DMS53 (cell line): ENCODE results near the gene TMOD4.
A peak's percentile ranks its signal among the peaks of the same experiment; 100 is the strongest.

Source experiments
- DNase-seq: peaks from one replicate; lab custom pipeline; 2025; lab: John Stamatoyannopoulos, UW

Gene TMOD4

GRCh38 chr1:151142411-151143056, 33.2 kb downstream of the TMOD4 start:
- DNase-seq = peak; percentile 13

DNA sequence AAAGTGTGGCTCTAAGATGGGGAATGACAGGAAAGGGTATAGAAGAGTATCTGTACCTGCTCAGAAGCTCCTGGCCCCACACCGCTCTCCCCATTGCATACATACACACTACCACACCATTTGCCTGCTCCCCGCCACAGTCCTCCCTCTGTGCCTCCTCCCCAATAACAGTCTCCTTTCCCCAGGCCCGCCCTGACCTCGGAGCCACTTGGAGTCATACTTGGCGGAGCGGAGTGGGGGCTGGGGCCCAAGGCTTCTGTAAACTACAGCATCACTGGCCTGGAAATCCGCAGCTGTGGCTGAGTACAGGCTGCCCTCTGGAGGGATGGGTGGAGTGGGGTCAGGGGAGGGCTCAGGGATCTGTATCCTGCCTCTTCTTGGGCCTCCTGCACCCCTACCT, 38.0 kb downstream of the TMOD4 start:
- no peak for DNase-seq

- no peak for DNase-seq
Observed at GRCh38 chr1:151135433-151136385, 40.1 kb downstream of the TMOD4 start.

- DNase-seq = no peak
Observed at GRCh38 chr1:151134991-151135390, 40.8 kb downstream of the TMOD4 start.

DNA sequence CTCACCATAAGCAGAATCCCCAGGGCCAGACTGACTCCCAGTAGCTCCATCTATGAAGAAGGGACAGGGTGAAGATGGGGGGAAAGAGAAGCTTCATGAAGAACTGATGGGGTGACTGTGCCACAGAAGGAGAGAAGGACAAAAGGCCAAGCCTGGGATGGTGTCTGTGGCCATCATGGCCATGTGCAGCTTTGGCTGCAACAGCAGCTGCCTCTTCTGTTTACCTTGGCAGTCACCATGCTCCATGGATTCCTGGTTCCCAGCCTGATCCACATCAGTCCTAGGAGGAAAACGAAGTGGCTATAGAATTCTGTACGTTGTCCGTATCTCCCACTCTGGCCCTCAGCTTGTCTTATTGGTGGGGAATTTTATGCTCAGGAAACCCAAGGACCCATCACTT, 41.4 kb downstream of the TMOD4 start:
- peak; percentile 59 for DNase-seq

DNA sequence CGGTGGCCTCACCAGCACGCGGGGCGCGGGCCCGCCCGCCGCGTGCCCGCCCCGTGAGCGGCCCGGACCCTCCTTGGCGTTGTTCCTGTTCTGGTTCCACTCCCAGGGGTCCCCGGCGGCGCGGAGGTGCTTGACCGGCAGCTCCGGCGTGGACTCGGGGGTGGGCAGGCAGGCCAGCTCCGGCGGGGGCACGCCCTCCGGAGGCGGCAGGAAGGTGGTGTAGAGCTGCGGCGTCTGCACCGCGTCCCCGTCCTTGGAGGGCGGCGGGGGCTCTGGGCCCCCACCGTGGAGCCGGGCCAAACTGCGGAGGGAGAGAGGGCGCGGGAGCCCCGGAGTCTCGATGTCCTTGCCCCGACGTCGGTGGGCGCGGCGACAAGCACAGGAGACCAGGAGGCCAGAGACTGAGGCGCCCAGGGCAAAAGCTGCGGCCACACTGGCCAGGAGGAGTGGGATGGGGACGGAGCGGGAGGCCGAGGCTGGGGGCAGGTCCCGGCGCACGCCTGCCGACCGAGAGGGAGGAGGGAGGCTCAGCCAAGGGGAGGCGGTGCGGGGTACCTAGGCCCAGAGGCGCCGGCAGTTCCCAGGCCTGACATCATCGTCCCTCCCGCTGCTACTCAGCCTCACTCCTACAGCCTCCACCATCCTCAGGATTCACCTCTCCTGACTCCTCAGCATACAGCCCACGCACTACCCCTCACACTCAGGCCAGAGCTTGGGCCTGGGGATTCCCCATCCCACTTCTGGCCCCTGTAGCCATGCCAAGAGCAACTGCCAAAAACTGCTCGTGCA, 42.6 kb downstream of the TMOD4 start:
- peak; percentile 38 for DNase-seq

DNA sequence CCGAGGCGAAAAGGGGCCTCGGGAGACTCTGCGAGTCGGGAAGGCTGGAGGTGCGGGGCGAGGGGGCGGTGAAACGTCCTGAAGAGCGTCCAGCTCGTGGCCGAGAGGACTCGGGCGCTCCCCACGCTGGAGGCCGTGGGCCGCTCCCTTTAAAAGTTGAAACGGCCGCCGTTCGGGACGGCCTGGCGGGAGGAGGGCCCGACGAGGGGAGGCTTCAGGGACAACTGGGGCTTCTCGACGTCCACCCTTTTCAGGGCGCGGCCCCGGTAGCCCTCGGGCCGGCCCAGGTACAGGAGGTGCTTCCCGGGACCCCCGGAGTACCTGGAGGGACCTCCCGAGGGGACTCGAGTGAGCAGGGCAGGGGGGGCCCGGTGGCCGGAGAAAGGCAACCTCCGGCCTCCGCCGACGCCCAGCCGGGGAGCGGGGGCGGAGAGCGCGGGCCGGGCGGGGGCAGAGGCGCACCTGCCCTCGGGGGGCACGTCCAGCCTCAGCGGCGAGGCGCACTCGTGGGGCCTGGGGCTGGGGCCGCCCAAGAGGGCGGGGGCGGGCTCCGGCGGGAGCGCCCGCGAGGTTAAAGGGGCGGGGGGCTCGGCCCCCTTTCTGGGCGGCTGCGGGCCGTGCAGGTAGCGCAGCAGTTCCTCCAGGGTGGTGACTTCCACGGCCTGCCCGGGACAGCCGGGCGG, 43.3 kb downstream of the TMOD4 start:
- peak; percentile 68 for DNase-seq

DNA sequence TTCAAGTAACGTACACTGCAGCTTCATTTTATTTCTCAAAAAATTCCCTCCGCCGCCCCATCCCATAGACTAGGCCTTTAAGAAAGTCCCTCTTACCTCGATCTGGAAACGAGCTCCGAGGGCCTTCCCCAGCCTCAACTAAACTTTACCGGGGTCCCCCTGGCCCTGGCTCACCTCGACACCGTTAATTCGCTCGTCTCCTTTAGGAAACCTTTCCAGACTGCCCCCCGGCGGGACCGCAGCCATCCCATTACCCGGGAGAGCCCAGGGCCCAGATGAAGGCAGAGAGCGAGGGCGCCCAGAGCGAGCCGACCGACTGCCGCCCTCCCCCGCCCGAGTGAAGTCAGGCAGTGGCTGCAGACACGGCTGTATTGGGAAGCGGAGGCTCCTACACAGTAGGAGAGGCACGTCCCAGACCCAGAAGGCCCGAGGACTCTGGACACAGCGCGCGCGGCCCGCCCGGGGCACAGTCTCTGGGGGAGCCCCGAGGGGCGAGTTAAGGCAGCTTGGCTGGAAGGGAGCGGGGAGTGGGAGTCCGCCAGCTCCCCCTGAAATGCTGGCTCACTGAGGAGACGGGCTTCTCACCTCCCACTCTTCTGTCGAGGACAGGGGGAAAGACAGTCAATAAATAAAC, 44.0 kb downstream of the TMOD4 start:
- peak; percentile 82 for DNase-seq

DNA sequence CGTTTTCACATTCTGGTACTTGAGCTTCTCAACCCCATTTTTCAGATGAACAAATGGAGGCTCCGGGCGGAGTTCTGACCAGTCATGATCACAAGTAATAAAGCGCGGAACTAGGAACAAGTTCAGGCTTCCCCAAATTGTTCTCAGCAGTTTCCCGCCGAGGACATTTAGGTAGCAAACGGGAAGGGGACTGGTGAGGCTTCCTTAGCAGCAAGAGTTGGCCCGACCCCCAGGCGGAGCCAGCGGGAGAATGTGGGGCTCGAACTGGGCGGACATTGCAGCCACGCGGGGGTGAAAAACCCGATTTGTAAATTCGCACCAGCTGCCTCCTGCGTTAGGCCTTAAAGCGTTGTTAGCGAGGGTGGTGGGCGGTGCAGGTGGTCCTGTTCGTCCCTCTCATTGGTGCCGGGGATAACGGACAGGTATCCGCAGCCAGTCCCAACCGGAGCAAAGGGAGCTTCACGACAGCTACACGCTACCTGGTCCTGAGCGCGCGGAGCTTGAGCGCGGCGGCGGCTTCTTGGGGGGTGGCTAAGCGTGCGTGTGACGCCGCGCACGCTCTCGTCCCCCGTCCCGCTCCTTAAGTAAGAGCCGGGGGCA, 44.7 kb downstream of the TMOD4 start:
- peak; percentile 97 for DNase-seq

- no peak for DNase-seq
Observed at GRCh38 chr1:151128800-151129199, 47.0 kb downstream of the TMOD4 start.

DNA sequence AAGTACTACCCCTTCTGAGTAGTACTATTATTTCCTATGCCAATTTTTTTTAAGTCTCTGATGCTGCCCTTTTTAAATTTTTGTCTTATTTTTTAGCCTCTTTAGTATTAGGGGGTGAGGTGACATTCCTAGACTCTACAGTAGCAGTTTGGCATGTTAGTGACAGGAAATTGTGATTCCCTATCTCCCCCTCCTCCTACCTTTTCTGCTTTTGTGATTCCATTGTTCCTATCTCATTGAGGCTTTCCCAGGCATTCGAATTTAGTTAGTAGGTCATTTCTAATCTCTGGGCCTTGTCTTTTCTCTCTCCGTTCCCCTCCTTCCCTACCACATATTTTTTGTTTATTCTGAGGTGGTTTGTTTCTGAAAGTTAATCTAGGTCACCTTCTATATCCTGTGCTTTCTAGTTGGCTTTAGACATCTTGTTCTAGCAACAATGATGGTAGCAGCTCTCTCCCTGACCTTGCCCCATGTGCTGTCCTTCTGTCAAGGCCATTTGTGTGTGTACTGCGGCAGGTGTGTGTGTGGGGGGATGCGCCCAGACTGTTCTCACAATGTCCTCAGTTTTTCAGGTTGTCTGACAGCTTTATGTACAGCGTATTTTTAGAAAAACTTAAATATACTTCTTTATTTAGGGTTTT, 50.9 kb downstream of the TMOD4 start:
- no peak for DNase-seq
